Nucleus accumbens (tissue), 56 donors: ENCODE measurements around the gene RPTOR.

Source experiments
- DNase-seq, 56 donors: peaks; one replicate each; lab custom pipeline; 2025; lab: John Stamatoyannopoulos, UW

Gene RPTOR

DNA sequence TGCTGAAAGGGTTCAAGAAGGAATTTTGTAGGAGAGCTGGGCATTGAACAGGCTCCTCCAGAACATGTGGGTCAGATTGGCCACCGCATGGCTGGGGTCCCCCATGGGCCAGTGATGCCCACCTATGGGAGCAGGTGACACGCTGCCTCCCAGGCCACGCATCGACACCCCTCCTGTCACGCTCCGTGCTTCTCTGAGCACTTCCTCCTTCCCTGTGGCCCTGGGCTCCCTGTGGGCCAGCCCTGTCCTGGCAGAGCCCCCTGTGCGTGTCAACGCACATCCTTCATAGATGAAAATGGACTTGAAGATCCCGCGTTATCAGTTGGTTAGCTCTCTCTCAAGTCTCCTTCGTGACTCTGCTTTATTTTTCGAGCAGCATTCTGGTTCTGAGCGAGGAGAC is 160.3 kb downstream of the RPTOR start:
- no peak for DNase-seq

DNA sequence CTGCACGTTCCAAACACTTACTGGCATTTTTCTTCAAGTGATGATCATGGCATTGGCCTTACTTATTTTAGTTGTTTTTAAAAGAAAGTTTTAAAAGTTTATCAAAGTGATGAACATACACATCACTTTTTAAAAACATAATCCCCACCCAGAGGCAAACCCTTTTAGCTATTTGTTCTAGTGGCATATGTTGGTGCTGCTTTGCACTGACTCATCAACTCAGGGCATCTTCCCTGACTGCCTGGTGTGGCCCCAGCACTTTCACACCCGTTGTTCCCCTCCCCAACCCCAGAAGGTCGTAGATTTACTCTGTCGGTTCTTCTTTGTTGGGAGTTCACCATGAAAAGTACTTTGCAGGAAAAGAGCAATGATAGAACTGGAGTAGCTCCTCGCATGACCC is 161.3 kb downstream of the RPTOR start:
- DNase-seq, result no peak

DNA sequence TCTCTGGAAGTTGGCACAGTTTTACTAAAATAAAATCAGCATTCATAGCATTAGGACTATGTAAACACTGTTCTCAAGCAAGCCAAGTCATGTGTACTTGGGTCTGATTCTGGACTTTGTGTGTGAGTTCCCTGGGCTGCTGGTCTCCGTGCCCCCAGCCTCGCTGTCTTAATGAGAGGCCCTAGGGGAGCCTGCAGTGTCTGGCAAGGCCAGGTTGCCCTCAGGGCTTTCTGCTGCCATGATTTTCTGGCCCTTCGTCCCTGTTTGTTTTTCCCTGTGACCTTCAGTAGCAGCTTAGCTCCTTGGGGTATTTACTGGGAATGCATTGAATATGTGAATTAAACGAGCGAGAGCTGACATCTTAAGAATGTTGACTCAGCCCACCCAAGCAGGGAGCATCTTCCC is 161.8 kb downstream of the RPTOR start:
- DNase-seq, result no peak

DNA sequence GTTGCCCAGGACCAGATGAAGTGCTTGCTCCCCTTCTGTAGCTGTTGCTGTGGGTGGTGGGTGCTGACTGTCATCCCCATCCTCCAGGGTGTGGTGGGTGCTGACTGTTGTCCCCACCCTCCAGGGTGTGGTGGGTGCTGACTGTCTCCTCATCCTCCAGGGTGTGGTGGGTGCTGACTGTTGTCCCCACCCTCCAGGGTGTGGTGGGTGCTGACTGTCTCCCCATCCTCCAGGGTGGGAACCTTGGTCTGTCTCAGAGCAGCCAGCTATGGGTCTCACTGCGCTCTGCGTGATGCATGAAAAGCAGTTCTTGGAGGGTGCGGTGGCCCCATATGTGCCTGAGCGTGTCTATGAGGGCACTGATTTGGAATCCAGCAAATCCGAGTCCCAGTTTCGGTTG is 163.8 kb downstream of the RPTOR start:
- DNase-seq, result no peak

DNA sequence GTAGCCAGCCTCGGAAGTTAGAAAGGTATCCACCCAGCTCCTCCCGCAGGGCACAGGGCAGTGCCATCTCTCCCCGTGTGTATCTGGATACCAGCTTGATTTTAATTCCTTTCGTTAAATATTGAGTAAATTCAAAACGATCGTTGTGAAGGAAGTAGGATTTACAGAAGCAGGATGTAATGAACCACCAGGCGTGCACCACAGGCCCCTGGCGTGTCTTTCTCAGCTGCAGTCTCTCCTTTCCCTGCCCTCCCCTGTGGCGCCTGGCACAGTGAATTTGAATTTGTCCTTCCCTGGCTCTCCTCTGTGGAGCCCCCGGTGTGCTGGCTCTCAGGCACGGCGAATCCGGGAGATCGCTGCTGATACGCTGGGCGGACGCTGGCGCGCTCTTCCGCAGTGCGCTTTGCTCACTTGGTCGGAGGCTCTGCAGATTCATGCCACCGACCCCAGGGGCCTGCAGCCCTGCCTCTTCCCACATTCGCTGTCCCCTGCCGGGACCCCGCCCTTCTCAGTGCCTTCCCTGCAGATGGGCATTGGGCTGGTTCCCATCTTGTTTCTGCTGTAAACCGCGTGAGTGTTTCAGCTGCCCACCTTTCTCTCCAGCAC is 164.6 kb downstream of the RPTOR start:
- no peak for DNase-seq

DNA sequence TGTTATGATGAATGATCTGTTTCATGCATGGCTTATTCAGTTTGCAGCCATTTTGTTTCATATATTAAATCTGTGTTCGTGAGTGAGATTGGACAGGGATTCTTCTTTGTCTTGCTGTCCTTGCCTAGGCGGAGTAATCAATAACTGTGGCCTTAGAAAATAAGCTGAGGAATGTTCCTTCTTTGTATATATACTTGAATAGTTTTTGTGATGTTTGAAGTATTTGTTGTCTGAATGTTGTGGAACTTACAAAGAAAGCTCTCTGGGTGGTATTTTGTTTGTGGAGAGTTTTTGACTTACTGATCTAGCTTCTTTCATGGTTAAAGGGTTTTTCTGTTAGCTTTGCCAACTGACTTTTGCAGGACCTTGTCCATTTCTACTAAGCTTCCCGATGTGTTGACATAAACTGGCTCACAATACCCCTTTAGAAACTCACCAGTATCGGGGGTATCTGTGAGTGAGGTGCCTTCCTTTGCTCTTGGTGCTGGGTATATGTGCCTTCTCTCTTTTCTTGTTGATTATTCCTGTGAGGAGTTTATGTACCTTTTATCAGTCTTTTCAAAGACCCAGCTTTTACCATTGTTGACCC is 166.2 kb downstream of the RPTOR start:
- no peak for DNase-seq

DNA sequence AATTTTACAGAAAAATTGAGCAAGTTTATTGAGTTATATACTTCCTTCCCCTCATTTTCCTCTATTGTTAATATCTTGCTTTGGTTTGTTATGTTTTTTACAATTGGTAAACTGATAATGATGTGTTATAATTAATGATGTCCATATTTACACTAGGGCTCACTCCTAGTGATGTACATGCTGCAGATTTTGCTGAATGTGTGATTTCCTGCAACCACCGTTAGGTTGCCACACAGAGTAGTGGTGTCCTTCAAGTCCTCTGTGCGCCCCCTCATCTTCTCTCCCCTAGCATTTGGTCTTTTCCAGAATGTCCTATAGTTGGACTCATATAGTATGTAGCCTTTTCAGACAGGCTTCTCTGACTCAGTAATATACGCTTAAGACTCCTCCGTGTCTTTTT is 167.5 kb downstream of the RPTOR start:
- no peak for DNase-seq

DNA sequence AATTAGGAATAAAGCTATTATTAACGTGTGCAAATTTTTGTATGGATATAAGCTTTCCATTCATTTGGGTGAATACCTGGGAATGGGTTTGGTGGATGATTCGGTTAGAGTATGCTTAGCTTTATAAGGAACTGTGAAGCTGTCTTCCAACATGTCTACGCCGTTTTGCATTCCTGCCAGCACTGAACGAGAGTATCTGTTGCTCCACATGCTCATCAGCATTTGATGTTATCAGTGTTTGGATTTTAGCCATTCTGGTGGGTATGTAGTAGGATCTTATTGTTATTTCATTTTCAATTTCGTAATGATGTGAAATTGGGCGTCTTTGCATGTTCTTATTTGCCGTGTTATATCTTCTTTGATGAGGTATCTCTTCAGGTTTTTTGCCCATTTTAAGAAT is 168.0 kb downstream of the RPTOR start:
- no peak for DNase-seq

DNA sequence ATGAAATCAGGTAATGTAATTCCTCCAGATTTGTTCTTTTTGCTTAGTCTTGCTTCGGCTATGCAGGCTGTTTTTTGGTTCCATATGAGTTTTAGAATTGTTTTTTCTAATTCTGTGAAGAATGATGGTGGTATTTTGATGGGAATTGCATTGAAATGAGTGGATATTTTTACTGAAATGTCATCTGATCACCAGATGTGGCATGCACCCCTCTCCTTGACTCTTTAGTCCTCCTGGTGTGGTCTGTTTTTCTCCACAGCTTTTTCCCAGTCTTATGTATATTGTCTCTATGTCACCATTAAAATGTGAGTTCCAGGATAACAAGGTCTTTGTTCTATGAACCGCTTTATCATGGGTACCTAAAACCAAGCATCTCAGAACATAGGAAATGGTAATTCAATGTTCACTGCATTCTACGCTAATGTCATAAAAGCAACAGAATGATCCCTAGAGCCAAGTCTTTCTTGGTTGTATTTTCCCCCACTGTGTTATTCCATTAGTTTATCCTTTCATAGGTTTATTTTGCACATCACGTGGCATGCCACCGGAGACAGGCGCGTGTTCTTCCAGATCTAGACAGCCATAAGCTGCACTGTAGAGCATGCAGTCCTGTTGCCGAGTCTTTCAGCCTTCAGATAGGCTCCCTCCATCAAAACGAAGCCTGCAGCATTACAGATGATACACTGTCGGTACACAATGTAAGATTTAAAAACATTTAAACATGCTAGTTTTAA is 172.5 kb downstream of the RPTOR start:
- DNase-seq, result peak in 1 of 56 donors; percentile 16

DNA sequence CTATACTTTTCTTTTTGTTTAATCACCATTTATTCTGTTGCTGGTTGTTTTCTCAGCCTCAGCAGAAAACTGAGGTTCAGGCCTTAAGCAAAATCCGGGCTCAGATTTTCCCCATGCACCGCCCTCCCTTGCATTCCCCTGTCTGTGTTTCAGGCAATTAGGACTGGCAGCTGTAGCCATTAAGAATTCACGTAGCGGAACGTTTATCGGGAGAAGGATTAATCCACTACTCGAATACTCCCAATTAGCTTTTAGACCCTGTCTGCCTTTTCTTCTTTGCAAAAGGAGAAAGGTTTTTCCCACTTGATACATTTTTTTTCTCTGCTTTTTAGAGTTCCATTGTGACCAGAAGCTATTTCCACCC is 173.1 kb downstream of the RPTOR start:
- peak in 1 of 56 donors; percentile 36 for DNase-seq

DNA sequence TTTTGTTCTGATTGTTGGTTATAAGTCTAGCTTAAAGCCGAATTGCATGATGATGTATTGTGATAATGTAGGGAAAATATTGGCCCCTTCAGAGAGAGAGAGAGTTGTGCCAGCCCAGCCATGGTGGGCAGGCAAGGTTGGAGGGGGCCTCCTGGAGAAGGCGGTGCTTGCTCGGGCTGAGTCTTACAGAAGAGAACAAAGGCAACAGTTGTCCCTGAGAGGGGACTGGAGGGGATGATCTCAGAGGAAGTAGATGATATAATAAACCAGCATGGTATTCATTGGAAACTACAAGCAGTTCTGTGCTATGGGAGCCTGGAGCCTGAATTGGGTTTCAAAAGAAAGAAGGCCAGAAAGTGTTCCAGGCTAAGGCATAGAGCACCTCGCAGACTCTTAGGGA is 173.8 kb downstream of the RPTOR start:
- DNase-seq, result peak in 11 of 56 donors; percentile 19 to 45 (median 30)

DNA sequence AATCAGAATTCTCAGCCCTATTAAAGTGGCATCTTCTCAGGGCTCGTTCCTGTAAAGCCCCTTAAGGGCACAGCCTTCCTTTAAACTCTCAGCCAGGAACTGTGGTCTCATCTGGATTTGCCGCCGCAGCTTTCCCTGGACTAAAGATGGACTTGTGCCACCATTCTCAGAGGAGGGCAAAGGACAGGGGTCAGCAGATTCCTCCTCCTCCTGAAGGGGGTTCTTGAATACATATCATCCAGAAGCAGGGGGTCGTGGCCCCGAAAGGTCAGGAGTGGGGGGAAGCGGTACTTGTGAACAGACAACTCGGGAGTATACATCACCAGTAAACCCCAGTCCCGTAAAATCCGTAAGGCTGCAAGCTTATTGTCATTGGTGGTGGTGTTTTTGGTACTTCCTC is 174.8 kb downstream of the RPTOR start:
- DNase-seq, result no peak

DNA sequence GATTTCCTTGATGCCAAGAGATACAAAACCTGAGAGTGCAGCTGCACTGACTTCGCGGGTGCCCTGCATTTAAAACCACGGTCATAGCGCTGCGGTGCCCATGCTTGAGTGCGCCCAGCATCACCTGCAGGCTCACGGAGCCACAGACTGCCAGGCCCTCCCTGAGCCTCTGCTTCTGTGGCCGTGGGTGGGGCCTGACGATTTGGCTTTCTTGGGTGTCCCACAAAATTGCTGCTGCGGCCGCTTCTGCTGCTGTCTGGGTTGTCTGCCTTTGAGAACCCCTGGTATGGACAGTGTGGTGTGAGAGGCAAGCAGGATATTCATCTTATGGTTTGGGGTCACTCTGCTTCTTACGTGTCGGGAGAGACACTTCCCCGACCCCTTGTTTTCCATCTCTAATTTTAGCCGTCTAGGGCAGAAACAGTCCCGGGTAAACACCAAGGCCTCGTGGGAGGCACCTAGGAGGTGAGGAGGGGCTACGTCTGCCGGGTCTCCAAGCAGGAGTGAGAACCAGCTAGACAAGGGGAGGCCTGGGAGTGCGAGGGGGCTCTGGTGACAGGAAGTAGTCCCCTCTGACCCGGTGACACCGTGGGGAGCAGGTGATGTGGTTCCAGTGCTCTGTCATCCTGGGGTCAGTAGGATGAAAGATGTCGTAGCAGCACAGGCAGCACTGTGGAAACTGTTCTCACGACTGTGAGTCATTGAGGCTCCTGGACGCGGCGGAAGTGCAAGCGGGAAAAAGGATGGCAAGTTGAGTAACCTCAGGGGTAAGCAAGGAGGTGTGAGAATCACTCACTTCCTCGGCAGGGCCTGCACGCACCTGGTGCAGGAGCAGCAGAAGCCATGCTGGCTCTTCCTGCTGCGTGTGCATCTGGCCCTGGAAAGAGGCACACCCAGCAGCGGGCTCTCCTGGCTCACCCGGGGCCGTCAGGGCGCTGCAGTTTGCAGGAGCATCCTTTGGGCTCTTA is 176.3 kb downstream of the RPTOR start:
- no peak for DNase-seq

DNA sequence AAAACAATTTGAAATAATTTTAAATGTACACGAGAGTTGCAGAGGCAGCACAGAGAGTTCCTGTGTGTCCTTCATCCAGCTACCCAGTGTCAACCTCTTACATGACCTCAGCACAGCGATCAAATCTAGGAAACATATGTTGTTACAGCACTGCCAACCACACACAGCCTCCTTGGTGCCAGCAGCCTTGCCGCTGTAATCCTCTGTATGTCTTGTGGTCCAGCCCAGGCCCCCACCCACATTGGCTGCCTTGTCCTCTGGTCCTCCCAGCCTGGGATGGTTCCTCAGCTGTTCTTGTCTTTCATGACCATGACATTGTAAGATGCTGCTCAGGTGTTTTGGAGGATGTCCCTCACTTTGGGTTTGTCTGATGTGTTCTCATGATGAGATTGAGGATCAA is 178.0 kb downstream of the RPTOR start:
- no peak for DNase-seq

DNA sequence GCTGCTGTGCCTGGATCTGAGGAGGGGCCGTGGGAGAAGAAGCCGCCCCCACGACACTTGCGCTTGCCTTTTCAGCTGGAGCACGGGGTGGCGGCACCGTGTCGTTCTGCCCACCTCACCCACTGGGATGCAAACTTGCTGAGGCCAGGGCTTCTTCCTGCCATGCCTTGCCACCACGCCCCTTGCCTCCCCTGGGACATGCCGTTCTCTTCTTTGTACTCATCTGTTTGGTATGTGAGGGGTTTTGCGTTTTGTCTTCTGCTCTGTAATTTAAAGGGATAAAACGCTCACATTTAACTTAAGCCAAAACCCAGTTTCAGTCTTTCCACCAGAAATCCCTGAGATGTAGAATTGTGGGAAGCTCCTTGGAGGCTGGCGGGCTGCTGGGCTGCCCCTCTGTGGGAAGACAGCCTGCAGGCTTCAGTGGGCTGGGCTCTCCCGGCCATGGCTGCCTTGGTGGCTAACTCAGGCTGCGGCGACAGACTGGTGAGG is 180.2 kb downstream of the RPTOR start:
- no peak for DNase-seq

DNA sequence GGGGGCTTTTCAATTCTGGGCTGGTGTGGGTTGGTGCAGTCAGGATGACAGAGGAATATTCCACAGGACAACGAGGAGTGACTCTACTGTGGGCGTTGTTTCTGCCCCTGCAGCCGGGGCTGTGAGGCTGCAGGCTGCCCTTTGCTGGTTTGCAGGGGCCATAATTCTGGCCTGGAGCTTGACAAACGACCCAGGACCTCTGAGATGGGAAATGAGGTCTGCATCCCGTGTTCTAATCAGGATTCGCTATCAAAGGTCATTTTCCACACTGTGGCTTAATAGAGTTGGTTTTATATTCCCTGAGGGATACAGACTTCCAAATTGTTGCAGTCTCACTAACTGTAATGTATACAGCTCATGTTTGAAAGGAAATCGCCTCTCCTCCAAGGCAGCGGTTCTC is 180.9 kb downstream of the RPTOR start:
- no peak for DNase-seq

DNA sequence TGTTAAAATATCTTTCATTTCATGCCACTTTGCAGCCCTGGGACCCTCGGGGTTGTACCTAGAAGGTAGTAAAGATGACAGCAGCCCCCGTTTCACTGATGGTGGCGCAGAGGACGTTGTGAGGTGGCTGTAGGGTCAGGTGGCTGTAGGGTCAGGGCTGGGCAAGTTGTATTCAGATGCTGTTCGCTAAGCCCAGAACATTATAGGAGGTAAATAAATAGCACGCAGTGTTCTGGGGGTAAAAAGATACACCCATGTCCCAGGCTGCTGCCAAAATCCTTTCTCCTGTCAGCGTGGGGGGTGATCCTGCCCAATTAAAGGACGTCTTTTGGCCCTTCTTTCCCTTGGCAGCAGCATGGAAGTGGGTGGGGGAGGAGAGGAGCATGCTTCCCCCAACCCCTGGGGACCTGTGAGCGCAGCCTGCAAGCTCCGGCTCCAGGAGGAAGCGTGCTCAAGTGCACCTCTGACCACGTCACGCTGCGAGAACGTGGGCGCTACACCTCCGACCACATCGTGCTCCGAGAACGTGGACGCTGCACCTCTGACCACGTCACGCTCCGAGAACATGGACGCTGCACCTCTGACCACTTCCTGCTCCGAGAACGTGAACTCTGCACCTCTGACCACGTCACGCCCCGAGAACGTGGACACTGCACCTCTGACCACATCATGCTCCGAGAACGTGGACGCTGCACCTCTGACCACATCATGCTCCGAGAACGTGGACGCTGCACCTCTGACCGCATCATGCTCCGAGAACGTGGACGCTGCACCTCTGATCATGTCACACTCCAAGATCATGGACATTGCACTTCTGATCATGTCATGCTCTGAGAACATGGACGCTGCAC is 182.1 kb downstream of the RPTOR start:
- no peak for DNase-seq

DNA sequence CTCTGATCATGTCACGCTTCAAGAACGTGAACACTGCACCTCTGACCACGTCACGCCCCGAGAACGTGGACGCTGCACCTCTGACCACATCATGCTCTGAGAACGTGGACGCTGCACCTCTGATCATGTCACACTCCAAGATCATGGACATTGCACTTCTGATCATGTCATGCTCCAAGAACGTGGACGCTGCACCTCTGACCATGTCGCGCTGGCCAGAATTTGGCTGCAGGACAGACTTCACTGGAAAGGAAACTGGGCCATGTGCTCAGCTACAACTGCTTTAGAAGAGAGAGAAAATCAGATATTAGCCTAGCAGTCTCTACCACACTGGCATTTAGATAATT is 182.7 kb downstream of the RPTOR start:
- no peak for DNase-seq

DNA sequence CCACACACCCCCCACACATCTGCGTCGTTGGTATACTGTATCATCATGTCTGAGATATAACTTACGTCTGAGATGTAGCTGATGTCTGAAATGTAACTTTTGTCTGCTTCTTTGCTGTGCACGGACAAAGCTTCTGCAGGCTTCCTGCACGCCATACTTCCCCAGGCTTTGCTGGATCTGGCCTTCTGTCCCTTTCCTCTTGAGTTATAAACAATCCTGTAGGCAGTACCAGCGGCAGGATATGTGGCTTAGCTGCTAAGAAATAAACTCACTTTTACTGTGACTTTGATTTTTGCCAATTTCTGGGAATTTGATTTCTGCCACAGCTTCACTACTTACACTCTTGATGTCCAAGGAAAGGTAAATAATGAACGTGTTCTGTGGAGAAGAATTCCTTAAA is 184.4 kb downstream of the RPTOR start:
- DNase-seq, result no peak

DNA sequence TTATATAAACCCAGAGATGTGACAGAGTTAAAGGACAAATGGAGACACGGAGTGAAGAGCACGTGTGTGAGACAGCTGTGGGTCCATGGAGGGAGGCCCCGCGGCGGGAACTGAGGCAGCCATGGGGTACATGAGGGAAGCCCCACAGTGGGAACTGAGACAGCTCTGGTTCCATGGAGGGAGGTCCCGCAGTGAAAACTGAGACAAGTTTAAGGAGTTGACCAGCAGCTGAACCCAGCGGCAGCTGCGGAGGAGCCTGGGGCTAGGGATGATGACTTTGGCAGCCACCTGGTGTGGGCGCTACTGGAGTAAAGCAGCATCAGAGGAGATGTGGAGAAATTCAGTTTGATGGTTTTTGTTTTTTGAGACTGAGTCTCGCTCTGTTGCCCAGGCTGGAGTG is 185.1 kb downstream of the RPTOR start:
- no peak for DNase-seq
